Esophagus squamous epithelium (tissue), 5 donors: ENCODE results near the gene PTPRD. TPM values are rescaled to one million over a fixed set of nuclear protein-coding genes. Genes with fewer than 3 reads are reported as not detected.

Experiments
- DNase-seq: peaks from one replicate; lab custom pipeline; 2025; lab: John Stamatoyannopoulos, UW
- H3K27ac ChIP-seq, 4 donors: fragments of 200-600 bp; sonication (generic); one replicate each; pipeline ENCODE4 v1.5.1; 2016 to 2019; ENCODE audit warnings: mild to moderate bottlenecking in 1 of 4
- H3K27me3 ChIP-seq, 4 donors: fragments of 200-600 bp; sonication (generic); 1 replicate in 3 of 4; 2 replicates in 1 of 4; pipeline versions ENCODE4 v1.5.1 to v1.6.0; 2017 to 2021; ENCODE audit warnings: antibody characterized with exemption in 1 of 4
- H3K36me3 ChIP-seq, 3 donors: fragments of 200-600 bp; sonication (generic); one replicate each; pipeline ENCODE4 v1.5.1; 2016 to 2019
- H3K4me1 ChIP-seq, 3 donors: fragments of 200-600 bp; sonication (generic); one replicate each; pipeline ENCODE4 v1.5.1; 2017 to 2019
- H3K4me3 ChIP-seq, 4 donors: fragments of 200-600 bp; sonication (generic); 1 replicate in 3 of 4; 2 replicates in 1 of 4; pipeline ENCODE4 v1.5.1; 2016 to 2019; ENCODE audit warnings: mild to moderate bottlenecking in 2 of 4, moderate library complexity in 1 of 4
- H3K9me3 ChIP-seq, 3 donors: fragments of 200-600 bp; sonication (generic); one replicate each; pipeline ENCODE4 v1.5.1; 2016 to 2019
- CTCF ChIP-seq, 6 experiments: fragments of 450-650 bp in 4 of 6; fragments of 200-600 bp in 2 of 6; sonication (generic) in 2 of 6; IDR thresholded peaks; one replicate each; pipeline ENCODE4 v1.5.1; 2016 to 2019; ENCODE audit warnings: antibody characterized with exemption in 6 of 6, mild to moderate bottlenecking in 4 of 6, moderate library complexity in 4 of 6
- POLR2A ChIP-seq, 4 donors: fragments of 450-650 bp; IDR thresholded peaks; one replicate each; pipeline ENCODE4 v1.6.1; 2017; ENCODE audit warnings: antibody characterized with exemption in 4 of 4, mild to moderate bottlenecking in 4 of 4, moderate library complexity in 3 of 4
- WGBS, 2 donors: methylation state at CpG; one replicate each; pipeline ENCODE4 v1.1.5; 2018; 5-methylcytosine and 5-hydroxymethylcytosine counted together
- intact Hi-C: fragments of 100-400 bp; cut with DNase I; formaldehyde crosslinking; loops from one replicate; pipeline ENCODE4 v1.15.0; 2022
- total RNA-seq, 4 donors: library from RNA; depleted of rRNA; stranded (reverse); fragments of >200 nt; gene quantifications; one replicate each; pipeline ENCODE4 v1.1.0, GENCODE V29; 2016
- donor health status: DM: yes; HTN: yes; CAD: no.

The PTPRD gene
- total RNA-seq, 4 donors from 2014 or later: 0.23 to 16.3 (median 6.6) TPM

- no peak for DNase-seq
- Histone ChIP-seq H3K36me3 (no peaks in the 10 kb centered on the region), H3K4me3 (no peak overlapping the region), H3K27me3 (no peaks in the 10 kb centered on the region), H3K27ac (no peak overlapping the region), H3K4me1 (no peaks in the 10 kb centered on the region), H3K9me3 (peaks cover 0 to 4% (median 0%) of the 10 kb centered on the region in 3 donors)
- TF ChIP-seq CTCF (IDR thresholded peaks at IDR 0.05) (no peak), POLR2A (IDR thresholded peaks at IDR 0.05) (no peak)
- intact Hi-C loops: no loop called here
Observed at GRCh38 chr9:9574080-9574479, 1038.7 kb downstream of the PTPRD start.

- Histone ChIP-seq H3K4me1 (no peaks in the 10 kb centered on the region), H3K27me3 (no peaks in the 10 kb centered on the region), H3K9me3 (no peaks in the 10 kb centered on the region), H3K36me3 (no peaks in the 10 kb centered on the region), H3K4me3 (no peak overlapping the region), H3K27ac (no peak overlapping the region)
- intact Hi-C loops: no loop called here
- DNase-seq: no peak
- TF ChIP-seq CTCF (IDR thresholded peaks at IDR 0.05) (no peak), POLR2A (IDR thresholded peaks at IDR 0.05) (no peak)
- 43 to 45% methylated on average over 1 of the region's 1 CpG for WGBS, 2 donors
Observed at GRCh38 chr9:9565700-9566099, 1047.1 kb downstream of the PTPRD start.

- no peaks in the 10 kb centered on the region for H3K27me3 ChIP-seq
- H3K4me1 ChIP-seq: no peaks in the 10 kb centered on the region
- H3K27ac ChIP-seq: no peak overlapping the region
- no peaks in the 10 kb centered on the region for H3K9me3 ChIP-seq
- TF ChIP-seq POLR2A (IDR thresholded peaks at IDR 0.05) (no peak), CTCF (IDR thresholded peaks at IDR 0.05) (no peak)
- no peaks in the 10 kb centered on the region for H3K36me3 ChIP-seq
- no peak for DNase-seq
- H3K4me3 ChIP-seq: no peak overlapping the region
- intact Hi-C loops: no loop called here
Observed at GRCh38 chr9:9563817-9564216, 1049.0 kb downstream of the PTPRD start.

GRCh38 chr9:9560382-9561035 lies 1052.3 kb downstream of the PTPRD start:
- intact Hi-C loops: no loop called here
- 72 to 79% methylated on average over 7 to 10 of the region's 11 CpGs for WGBS, 2 donors
- H3K9me3 ChIP-seq: no peaks in the 10 kb centered on the region
- no peak for DNase-seq
- H3K4me3 ChIP-seq: no peak overlapping the region
- no peaks in the 10 kb centered on the region for H3K36me3 ChIP-seq
- TF ChIP-seq POLR2A (IDR thresholded peaks at IDR 0.05) (no peak), CTCF (IDR thresholded peaks at IDR 0.05) (no peak)
- no peak overlapping the region for H3K27ac ChIP-seq
- no peaks in the 10 kb centered on the region for H3K27me3 ChIP-seq
- no peaks in the 10 kb centered on the region for H3K4me1 ChIP-seq

- 50 to 85% methylated on average over 2 to 7 of the region's 7 CpGs for WGBS, 2 donors
- Histone ChIP-seq H3K27ac (no peak overlapping the region), H3K4me1 (no peaks in the 10 kb centered on the region), H3K27me3 (no peaks in the 10 kb centered on the region), H3K9me3 (no peaks in the 10 kb centered on the region), H3K4me3 (no peak overlapping the region), H3K36me3 (no peaks in the 10 kb centered on the region)
- DNase-seq: no peak
- TF ChIP-seq CTCF (IDR thresholded peaks at IDR 0.05) (no peak), POLR2A (IDR thresholded peaks at IDR 0.05) (no peak)
- intact Hi-C loops: no loop called here
Observed at GRCh38 chr9:9558907-9559306, 1053.9 kb downstream of the PTPRD start.
